ENCODE data around the gene IL11.

GRCh38 chr19:55382522-55383054, 12.3 kb upstream of the IL11 start:
- no peak for TF ChIP-seq POLR2A (IDR thresholded peaks at IDR 0.05)
- TF ChIP-seq CTCF (IDR thresholded peaks at IDR 0.05): no peak
- no peak for TF ChIP-seq POLR2AphosphoS5 (IDR thresholded peaks at IDR 0.05)
